ENCODE measurements around the gene RNF212. TPM values are rescaled to one million over a fixed set of nuclear protein-coding genes. Genes with fewer than 3 reads are reported as not detected.

RNF212 gene
- total and polyA plus RNA-seq, 2 donors (not counting 3 experiments of a cell fraction or from before 2014, with no cell fraction given): 2.3 to 2.8 TPM

DNA sequence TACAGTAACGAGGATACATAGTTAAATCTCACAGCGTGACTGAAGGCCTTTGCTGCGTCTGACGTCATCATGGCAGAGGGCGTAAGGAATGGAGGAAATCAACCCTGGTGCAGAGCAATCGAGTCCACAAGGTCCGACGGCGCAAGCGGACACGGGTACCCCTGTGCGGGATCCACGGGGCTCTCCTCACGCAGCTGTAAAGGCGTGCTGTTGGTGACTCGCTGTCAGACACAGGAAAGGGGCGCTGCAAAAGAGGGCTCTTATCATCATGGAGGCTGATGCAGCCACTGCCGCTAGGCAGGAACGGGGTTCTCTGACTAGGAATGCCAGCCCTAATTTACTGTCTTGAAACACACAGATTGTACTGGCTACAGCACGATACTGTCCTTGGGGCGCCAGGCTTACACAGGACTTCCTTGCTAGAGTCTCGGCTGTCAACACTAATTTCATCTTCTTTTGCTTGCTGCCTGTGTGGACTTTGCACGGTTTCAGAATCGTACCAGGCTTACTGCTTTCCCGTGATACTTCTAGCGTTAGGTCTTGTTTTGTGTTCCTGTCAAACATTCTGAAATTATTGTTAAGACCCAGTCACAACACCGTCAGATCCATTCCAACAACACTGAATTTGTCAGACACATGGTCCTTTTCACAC, 13.6 kb downstream of the RNF212 start:
- Histone ChIP-seq H4K20me1 (replicated peaks; ENCODE audit: control insufficient read depth, extremely low read depth, insufficient read depth, low read length) (no peaks in the 10 kb centered on the region), H2AFZ (ENCODE audit: low read depth, low read length) (no peak overlapping the region), H3K36me3 (ENCODE audit: control insufficient read depth in 2 of 2, extremely low read depth in 1 of 2, insufficient read depth in 2 of 2, low read length in 2 of 2) (no peaks in the 10 kb centered on the region), H3K9ac (replicated peaks; ENCODE audit: extremely low read depth, insufficient read depth, low read length) (no peak overlapping the region), H3K9me3 (replicated peaks; ENCODE audit: control insufficient read depth, insufficient read depth, low read length) (no peaks in the 10 kb centered on the region), H3K27me3 (ENCODE audit: control insufficient read depth in 2 of 2, insufficient read depth in 2 of 2, low read length in 2 of 2) (no peaks in the 10 kb centered on the region), H3K79me2 (ENCODE audit: control insufficient read depth, insufficient read depth, low read length) (no peaks in the 10 kb centered on the region), H3K4me2 (ENCODE audit: insufficient read depth, low read length) (no peak overlapping the region), H3K27ac (ENCODE audit: insufficient read depth, low read depth, low read length) (no peak overlapping the region), H3K4me3 (replicated peaks in 1 of 3; ENCODE audit: insufficient read depth in 1 of 3, low read depth in 1 of 3, low read length in 3 of 3) (no peak overlapping the region), H3K4me1 (ENCODE audit: control insufficient read depth, extremely low read depth, insufficient read depth, low read length) (no peaks in the 10 kb centered on the region), H3K9me1 (replicated peaks; ENCODE audit: control insufficient read depth, extremely low read depth, insufficient read depth, low read length) (no peaks in the 10 kb centered on the region)
- POLR2A ChIA-PET: no interaction called here
- BruUV-seq (replicated peaks): no TSS peak
- FAIRE-seq (no peak), DNase-seq (ENCODE audit: low read depth, low spot score) (no peak)
- CTCF ChIA-PET: no interaction called here
- TF ChIP-seq EZH2 (IDR thresholded peaks at IDR 0.05; ENCODE audit: borderline replicate concordance, low read depth, low read length, severe bottlenecking): no peak
- TF ChIP-seq FOS (IDR thresholded peaks at IDR 0.05; ENCODE audit: borderline replicate concordance, insufficient read depth, low read length): no peak
- no peak for TF ChIP-seq MYC (IDR thresholded peaks at IDR 0.05; ENCODE audit: low read depth, low read length)
- no peak for TF ChIP-seq POLR2AphosphoS5 (IDR thresholded peaks at IDR 0.05; ENCODE audit: insufficient read depth, low read depth, low read length)
- no peak for TF ChIP-seq GATA2 (IDR thresholded peaks at IDR 0.05; ENCODE audit: insufficient read depth, insufficient read length, low read depth, low read length)
- no peak for TF ChIP-seq JUN (IDR thresholded peaks at IDR 0.05; ENCODE audit: borderline replicate concordance, insufficient read depth, insufficient read length, low read depth)
- TF ChIP-seq, protein P1, sequence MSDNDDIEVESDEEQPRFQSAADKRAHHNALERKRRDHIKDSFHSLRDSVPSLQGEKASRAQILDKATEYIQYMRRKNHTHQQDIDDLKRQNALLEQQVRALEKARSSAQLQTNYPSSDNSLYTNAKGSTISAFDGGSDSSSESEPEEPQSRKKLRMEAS (IDR thresholded peaks at IDR 0.05; ENCODE audit: insufficient read depth, insufficient read length): no peak
- TF ChIP-seq POLR2A (IDR thresholded peaks at IDR 0.05; ENCODE audit: low read depth, low read length): no peak
- TF ChIP-seq, protein P2, sequence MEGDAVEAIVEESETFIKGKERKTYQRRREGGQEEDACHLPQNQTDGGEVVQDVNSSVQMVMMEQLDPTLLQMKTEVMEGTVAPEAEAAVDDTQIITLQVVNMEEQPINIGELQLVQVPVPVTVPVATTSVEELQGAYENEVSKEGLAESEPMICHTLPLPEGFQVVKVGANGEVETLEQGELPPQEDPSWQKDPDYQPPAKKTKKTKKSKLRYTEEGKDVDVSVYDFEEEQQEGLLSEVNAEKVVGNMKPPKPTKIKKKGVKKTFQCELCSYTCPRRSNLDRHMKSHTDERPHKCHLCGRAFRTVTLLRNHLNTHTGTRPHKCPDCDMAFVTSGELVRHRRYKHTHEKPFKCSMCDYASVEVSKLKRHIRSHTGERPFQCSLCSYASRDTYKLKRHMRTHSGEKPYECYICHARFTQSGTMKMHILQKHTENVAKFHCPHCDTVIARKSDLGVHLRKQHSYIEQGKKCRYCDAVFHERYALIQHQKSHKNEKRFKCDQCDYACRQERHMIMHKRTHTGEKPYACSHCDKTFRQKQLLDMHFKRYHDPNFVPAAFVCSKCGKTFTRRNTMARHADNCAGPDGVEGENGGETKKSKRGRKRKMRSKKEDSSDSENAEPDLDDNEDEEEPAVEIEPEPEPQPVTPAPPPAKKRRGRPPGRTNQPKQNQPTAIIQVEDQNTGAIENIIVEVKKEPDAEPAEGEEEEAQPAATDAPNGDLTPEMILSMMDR (IDR thresholded peaks at IDR 0.05; ENCODE audit: extremely low read depth in 1 of 2, insufficient read depth in 1 of 2, low read depth in 1 of 2, low read length in 2 of 2): no peak
- intact Hi-C loops (cut with micrococcal nuclease) (no loop called here), dilution Hi-C loops (cut with MboI; ENCODE audit: extremely low pct_ligation_motif_present, low sequenced_read_pairs) (no loop called here)
